ENCODE results near the gene TTBK2.

The TTBK2 gene

DNA sequence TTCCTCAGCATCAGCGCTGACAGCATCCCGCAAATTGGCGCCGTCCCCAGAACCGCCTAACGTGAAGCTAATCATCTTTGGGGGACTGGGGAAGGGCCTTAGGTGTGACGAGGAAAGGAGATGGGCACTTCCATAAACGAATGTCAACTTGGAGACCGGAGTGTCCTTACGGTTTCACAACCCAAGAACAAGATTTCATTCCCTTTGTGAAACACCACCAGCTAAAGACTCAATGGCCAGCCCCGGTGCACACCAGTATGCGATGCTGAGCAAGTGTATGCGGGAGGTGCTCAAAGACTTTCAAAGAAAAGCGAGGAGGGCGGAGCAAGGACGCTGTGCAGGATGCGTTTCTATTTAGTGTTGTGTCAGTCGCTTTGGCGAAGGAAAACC lies 759 bp upstream of the TTBK2 start:
- Histone ChIP-seq H3K9me2 (replicated peaks; ENCODE audit: insufficient read depth, low read length) (no peaks in the 10 kb centered on the region), H3K9ac (ENCODE audit: low read length) (peak overlapping the region; percentile 16; the same call in 1 of the 2 replicates), H3K36me3 (replicated peaks; ENCODE audit: insufficient read depth, low read length) (no peaks in the 10 kb centered on the region), H3K9me3 (replicated peaks; ENCODE audit: insufficient read depth, low read length) (no peaks in the 10 kb centered on the region), H4K20me1 (ENCODE audit: insufficient read depth, low read length) (no peaks in the 10 kb centered on the region), H3K4me2 (ENCODE audit: low read depth, low read length) (peak overlapping the region; percentile 75), H3K27me3 (replicated peaks; ENCODE audit: insufficient read depth, low read length) (no peaks in the 10 kb centered on the region), H3K4me1 (ENCODE audit: low read length) (peaks cover 7% of the 10 kb centered on the region; the same call in 1 of the 2 replicates), H2AFZ (ENCODE audit: low read length) (peak overlapping the region; percentile 89), H3K79me2 (ENCODE audit: low read length) (peaks cover 2% of the 10 kb centered on the region; the same call in 1 of the 2 replicates), H3K27ac (ENCODE audit: low read length) (no peak overlapping the region), H3K4me3 (ENCODE audit: low read length) (peak overlapping the region; percentile 68), H3F3A (ENCODE audit: insufficient read depth, low read length) (peaks cover 5% of the 10 kb centered on the region; the same call in 1 of the 2 replicates)
- TF ChIP-seq EZH2phosphoT487 (IDR thresholded peaks at IDR 0.05; ENCODE audit: low read length) (no peak), EZH2 (optimal IDR thresholded peaks at IDR 0.05; ENCODE audit: low read depth, low read length) (no peak)
- TF ChIP-seq, protein P1, sequence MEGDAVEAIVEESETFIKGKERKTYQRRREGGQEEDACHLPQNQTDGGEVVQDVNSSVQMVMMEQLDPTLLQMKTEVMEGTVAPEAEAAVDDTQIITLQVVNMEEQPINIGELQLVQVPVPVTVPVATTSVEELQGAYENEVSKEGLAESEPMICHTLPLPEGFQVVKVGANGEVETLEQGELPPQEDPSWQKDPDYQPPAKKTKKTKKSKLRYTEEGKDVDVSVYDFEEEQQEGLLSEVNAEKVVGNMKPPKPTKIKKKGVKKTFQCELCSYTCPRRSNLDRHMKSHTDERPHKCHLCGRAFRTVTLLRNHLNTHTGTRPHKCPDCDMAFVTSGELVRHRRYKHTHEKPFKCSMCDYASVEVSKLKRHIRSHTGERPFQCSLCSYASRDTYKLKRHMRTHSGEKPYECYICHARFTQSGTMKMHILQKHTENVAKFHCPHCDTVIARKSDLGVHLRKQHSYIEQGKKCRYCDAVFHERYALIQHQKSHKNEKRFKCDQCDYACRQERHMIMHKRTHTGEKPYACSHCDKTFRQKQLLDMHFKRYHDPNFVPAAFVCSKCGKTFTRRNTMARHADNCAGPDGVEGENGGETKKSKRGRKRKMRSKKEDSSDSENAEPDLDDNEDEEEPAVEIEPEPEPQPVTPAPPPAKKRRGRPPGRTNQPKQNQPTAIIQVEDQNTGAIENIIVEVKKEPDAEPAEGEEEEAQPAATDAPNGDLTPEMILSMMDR (IDR thresholded peaks at IDR 0.05; ENCODE audit: low read length): no peak
- peak; percentile 39 for DNase-seq

GRCh38 chr15:42919799-42920518 lies 619 bp downstream of the TTBK2 start:
- Histone ChIP-seq H3K27me3 (replicated peaks; ENCODE audit: insufficient read depth, low read length) (no peaks in the 10 kb centered on the region), H3K4me1 (ENCODE audit: low read length) (peaks cover 12% of the 10 kb centered on the region), H3F3A (ENCODE audit: insufficient read depth, low read length) (peaks cover 5% of the 10 kb centered on the region; the same call in 1 of the 2 replicates), H3K4me3 (ENCODE audit: low read length) (peak overlapping the region; percentile 68), H4K20me1 (ENCODE audit: insufficient read depth, low read length) (no peaks in the 10 kb centered on the region), H3K79me2 (ENCODE audit: low read length) (peaks cover 2% of the 10 kb centered on the region; the same call in 1 of the 2 replicates), H3K9me2 (replicated peaks; ENCODE audit: insufficient read depth, low read length) (no peaks in the 10 kb centered on the region), H3K36me3 (replicated peaks; ENCODE audit: insufficient read depth, low read length) (no peaks in the 10 kb centered on the region), H3K4me2 (ENCODE audit: low read depth, low read length) (peak overlapping the region; percentile 90), H3K9ac (ENCODE audit: low read length) (peak overlapping the region; percentile 55), H3K27ac (ENCODE audit: low read length) (no peak overlapping the region), H3K9me3 (replicated peaks; ENCODE audit: insufficient read depth, low read length) (no peaks in the 10 kb centered on the region), H2AFZ (ENCODE audit: low read length) (peak overlapping the region; percentile 94)
- peak; percentile 23 for DNase-seq
- no peak for TF ChIP-seq EZH2phosphoT487 (IDR thresholded peaks at IDR 0.05; ENCODE audit: low read length)
- TF ChIP-seq, protein P1 (IDR thresholded peaks at IDR 0.05; ENCODE audit: low read length): no peak
- TF ChIP-seq EZH2 (optimal IDR thresholded peaks at IDR 0.05; ENCODE audit: low read depth, low read length): no peak

DNA sequence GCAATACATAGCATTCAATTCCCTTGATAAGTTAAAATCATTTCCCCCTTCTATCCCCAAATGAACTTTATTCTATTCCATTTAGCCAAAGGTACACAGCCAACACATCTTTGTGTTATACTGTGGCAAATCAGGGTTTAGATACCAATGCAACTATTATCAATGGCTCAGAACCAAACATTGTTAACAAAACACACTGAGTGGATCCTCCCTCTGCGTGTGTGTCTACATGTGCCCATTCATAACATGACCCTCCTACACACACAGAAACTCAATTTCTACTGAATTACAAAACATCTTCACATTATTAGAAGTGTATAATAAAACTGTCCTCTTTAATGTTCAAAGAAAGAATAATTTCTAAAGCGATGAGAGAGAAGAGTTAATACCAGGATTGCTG lies 1.3 kb downstream of the TTBK2 start:
- DNase-seq: no peak
- Histone ChIP-seq H3K4me3 (ENCODE audit: low read length) (peak overlapping the region; percentile 68), H3K27ac (ENCODE audit: low read length) (no peak overlapping the region)

More for the DNA sequence above, 1.3 kb downstream of the TTBK2 start:
- Histone ChIP-seq H3K4me1 (ENCODE audit: low read length) (peaks cover 15% of the 10 kb centered on the region), H3K4me2 (ENCODE audit: low read depth, low read length) (peak overlapping the region; percentile 90), H3K27me3 (replicated peaks; ENCODE audit: insufficient read depth, low read length) (no peaks in the 10 kb centered on the region), H3K79me2 (ENCODE audit: low read length) (peaks cover 2% of the 10 kb centered on the region; the same call in 1 of the 2 replicates), H3K9ac (ENCODE audit: low read length) (0 out of 2 replicates have a peak overlapping the region, but pooled peaks have one; percentile 55), H2AFZ (ENCODE audit: low read length) (peak overlapping the region; percentile 94; the same call in 1 of the 2 replicates), H3F3A (ENCODE audit: insufficient read depth, low read length) (peaks cover 5% of the 10 kb centered on the region; the same call in 1 of the 2 replicates), H3K9me3 (replicated peaks; ENCODE audit: insufficient read depth, low read length) (no peaks in the 10 kb centered on the region), H4K20me1 (ENCODE audit: insufficient read depth, low read length) (no peaks in the 10 kb centered on the region), H3K9me2 (replicated peaks; ENCODE audit: insufficient read depth, low read length) (no peaks in the 10 kb centered on the region), H3K36me3 (replicated peaks; ENCODE audit: insufficient read depth, low read length) (no peaks in the 10 kb centered on the region)
- TF ChIP-seq EZH2phosphoT487 (IDR thresholded peaks at IDR 0.05; ENCODE audit: low read length) (no peak), EZH2 (optimal IDR thresholded peaks at IDR 0.05; ENCODE audit: low read depth, low read length) (no peak)
- TF ChIP-seq, protein P1 (IDR thresholded peaks at IDR 0.05; ENCODE audit: low read length): no peak

Data from MM.1S (cell line).